ENCODE data around the gene CNN2.

Gene CNN2

DNA sequence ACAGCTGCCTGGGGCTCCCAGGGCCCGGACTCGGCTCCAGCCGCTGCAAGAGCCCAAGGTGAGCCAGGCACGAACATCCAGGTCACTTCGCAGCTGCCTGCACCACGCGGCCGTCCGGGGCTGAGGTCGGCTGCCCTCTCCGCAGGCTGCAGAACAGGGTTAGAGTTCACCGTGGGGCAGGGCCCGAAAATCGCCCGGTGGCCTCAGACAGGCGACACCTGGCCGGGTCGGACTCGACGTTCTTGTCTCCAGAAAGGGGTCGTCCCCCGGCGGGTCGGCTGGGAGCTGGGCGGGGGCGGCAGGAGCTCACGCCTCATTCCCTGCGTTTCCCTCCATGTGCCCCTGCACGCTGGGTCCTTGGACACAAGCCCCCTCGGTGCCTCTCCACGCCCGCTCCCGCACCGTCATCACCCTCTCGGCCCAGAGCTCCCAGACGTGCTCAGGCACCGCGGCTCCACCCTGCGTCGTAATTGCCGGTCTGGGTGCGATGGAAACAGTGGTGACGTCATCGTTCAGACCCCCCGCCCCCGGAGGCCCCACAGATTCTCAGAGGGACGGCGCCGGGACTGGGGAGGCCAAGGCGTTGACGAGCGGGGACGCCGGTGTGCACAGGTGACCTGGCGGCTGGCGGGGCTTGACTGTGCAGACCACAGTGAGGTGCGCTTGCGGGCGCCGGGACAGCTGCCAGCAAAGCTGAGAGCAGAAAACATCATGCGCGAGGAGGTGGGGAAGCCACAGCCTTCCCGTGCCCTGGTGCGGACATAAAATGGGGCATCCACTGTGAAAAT, 30.2 kb upstream of the CNN2 start:
- peak; percentile 85 to 87 for DNase-seq

GRCh38 chr19:998064-998463, 28.3 kb upstream of the CNN2 start:
- no peak for DNase-seq

DNA sequence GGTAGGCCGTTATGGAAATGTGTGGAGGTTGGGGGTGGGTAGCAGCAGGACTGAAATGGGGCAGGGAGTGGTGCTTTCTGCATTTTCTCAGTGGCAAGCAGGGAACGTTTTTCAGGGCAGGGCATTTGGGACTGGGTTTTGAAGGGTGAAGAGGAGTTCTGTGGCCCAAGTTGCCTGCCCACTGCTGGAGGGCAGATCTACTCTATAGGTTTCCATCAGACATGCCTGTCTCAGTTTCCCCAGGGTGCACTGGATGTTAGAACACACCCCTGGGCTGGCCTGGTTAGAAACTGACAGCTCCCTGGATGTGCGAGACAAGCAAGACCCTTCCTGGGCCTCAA, 27.1 kb upstream of the CNN2 start:
- no peak for DNase-seq

- peak; percentile 66 to 72 for DNase-seq
Measured at GRCh38 chr19:1000095-1000494, 26.3 kb upstream of the CNN2 start, which contains the start of gene GRIN3B. TSS of gene GRIN3B (plus strand) at chr19:1000419. CDS start at chr19:1000438, 19 bp downstream.

DNA sequence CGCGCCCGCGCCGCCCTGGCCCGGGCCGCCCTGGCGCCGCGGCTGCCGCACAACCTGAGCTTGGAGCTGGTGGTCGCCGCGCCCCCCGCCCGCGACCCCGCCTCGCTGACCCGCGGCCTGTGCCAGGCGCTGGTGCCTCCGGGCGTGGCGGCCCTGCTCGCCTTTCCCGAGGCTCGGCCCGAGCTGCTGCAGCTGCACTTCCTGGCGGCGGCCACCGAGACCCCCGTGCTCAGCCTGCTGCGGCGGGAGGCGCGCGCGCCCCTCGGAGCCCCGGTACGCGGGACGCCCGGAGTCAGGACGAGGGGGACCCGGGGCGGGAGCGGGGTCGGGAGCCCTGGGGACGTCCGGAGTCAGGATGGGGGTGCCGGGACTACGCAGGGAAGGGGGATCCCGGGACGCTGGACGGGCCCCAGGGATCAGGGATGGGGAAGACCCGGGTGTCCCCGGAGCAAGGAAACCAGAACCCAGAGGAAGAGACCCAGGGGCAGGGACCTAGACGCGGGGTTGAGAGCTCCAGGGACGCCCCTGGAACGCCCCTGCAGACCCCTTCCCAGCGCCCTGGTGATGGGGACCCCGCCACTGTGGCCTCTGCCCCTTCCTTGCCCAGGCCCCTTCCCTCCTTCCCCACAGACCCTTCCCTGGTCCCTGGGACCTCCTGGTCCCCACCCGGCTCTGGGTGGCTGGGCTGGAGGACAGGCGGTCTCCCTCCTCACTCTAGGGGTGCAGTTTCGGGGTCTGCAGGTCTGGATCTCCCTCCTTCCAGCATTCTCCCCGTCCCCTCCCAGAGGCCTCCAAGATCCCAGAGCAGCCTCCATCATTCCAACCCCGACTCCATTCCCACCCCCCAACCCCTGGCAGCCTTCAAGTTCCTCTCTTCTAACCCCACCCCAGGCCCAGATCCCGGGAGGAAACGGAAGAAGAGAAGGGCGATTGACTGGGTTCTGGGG, 25.5 kb upstream of the CNN2 start:
- no peak for DNase-seq

GRCh38 chr19:1001538-1002166, 24.8 kb upstream of the CNN2 start:
- peak; percentile 63 to 69 for DNase-seq

DNA sequence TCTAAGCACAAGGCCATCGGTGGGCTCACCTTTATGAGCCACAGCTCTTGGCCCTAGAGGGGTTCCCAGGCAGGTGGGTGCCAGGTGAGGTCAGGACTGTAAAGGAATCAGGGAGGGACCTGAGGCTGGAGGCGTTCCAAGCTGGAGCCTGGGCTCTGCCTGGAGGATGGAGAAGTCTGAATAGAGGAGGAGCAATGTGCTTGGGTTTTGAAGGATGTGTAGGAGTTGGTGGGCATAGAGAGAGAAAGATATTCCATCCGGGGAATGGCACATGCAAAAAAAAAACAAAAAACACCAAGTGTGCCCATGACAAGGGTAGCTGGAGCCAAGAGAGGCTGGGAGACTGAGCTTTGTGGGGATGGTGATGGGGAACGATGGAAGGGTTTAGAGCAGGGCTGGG, 23.8 kb upstream of the CNN2 start:
- DNase-seq: no peak

DNA sequence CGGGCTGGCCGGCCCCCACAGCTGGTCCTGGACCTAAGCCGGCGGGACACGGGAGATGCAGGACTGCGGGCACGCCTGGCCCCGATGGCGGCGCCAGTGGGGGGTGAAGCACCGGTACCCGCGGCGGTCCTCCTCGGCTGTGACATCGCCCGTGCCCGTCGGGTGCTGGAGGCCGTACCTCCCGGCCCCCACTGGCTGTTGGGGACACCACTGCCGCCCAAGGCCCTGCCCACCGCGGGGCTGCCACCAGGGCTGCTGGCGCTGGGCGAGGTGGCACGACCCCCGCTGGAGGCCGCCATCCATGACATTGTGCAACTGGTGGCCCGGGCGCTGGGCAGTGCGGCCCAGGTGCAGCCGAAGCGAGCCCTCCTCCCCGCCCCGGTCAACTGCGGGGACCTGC, 23.1 kb upstream of the CNN2 start:
- no peak for DNase-seq

GRCh38 chr19:1004204-1004802, 22.1 kb upstream of the CNN2 start:
- DNase-seq: no peak

GRCh38 chr19:1004803-1005664, 21.4 kb upstream of the CNN2 start:
- no peak for DNase-seq

- DNase-seq: no peak
Measured at GRCh38 chr19:1006711-1007398, 19.6 kb upstream of the CNN2 start.

DNA sequence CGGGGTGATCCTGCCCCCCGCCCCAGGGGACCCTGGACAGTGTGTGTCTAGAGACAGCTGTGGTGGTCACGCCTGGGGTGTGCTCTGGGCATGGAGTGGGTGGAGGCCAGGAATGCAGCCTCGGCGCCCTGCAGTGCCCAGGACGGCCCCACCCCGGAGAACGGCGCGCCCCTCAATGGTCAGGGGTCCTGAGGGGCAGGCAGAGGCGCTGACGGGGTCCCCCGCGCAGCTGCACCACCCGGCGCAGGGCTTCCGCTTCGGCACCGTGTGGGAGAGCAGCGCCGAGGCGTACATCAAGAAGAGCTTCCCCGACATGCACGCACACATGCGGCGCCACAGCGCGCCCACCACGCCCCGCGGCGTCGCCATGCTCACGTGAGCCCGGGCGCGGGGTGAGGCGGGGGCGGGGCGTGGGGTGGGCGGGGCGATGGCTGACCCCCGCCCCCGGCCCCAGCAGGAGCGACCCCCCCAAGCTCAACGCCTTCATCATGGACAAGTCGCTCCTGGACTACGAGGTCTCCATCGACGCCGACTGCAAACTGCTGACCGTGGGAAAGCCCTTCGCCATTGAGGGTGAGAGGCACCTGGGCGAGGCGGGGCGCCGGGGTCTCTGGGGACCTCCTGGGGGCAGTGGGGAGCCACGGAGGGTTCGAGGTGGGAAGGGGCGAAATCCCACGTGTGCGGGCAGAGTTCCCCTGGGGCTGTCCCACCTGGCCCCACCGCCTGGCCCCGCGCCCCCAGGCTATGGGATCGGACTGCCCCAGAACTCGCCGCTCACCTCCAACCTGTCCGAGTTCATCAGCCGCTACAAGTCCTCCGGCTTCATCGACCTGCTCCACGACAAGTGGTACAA, 18.8 kb upstream of the CNN2 start:
- DNase-seq: no peak

DNA sequence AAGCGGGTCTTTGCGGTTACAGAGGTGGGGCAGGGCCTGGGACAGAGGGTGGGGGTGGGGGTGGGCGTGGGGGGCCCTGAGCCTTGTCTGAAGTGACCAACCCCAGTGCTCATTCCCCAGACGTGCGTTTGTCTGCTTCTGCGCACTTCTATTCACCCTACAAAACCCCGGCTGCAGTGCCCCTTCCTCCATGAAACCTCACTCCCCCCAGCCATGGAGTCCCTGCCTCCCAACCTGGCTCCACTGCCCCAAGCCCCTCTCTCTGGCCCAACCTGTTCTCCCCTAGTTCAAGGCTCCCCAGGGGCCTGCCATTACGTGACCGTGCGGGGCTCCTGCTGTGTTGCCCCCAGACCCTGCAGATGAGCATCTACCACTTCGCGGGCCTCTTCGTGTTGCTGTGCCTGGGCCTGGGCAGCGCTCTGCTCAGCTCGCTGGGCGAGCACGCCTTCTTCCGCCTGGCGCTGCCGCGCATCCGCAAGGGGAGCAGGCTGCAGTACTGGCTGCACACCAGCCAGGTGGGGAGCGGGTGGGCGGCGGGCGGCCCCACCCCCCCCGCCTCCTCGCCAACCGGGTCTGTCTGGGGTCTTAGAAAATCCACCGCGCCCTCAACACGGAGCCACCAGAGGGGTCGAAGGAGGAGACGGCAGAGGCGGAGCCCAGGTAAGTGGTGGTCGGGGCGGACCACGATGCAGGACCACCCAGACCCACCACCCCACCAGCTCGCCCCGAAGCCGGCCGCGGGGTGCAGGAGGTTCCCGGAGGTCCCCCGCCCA, 18.0 kb upstream of the CNN2 start:
- DNase-seq: no peak

- no peak for DNase-seq
Measured at GRCh38 chr19:1009041-1009980, 17.1 kb upstream of the CNN2 start.

GRCh38 chr19:1009981-1010538, 16.3 kb upstream of the CNN2 start:
- DNase-seq: no peak

DNA sequence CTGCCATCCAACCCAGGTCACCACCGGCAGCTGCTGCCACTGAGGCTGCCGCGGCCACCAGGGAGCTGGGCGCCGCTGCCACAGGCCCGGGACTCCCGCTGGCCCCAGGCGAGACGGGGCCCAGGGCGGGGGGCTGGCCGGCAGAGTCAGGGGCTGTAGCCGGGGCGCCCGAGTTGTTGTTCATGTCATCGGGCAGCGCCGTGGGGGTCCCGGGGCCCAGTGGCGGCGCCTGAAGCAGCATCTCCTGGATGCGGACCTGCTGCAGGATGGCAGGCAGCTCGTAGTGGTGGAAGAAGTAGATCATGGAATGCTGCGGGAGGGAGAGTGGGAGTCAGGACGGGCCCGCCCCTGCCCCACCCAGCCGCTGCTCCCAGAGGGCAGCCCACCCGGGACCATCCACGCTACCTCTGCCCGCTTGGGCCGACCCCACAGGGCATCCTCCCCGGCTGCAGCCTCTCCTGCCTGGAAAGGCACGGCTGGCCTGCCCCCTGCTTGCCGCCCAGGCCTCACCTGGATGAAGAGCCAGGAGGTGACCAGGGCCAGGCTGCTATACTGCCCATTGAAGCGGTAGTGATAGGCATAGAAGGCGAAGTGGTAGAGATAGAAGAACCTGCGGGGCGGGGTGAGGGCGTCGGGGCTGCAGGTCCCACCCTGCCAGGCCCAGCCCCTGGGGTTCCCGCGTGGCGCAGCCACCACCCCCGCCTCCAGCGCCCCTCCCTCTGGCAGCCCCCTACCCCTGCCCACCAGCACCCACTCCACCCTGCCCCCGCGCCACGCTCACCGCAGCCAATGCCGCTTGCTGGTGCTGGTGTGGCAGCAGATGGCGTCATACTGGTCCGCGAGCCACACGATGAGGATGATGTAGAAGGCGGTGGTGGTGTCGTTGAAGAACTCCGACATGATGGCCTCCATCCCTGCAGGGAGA, 15.6 kb upstream of the CNN2 start:
- no peak for DNase-seq

DNA sequence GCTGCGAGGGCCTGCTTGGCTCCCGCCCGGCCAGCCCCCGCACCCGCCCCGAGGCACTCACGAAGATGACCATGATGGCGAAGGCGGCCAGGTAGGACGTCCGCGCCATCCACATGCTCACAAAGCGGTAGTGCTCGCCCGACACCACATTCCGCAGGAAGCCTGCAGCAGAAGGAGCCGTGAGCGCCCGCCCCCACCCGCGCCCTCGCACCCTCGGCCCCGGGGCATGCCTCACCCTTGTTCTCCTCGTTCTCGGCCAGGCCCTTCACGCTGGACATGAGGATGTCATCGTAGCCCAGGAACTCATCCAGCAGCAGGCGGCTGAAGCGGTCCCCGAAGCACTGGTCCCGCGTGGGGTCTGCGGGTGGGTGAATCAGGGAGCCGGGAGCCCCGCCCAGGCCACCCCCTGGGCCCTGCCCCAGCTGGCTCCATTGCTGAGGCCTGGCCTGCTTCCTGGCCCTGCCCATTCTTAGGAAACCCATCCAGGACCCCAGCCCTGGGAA, 14.5 kb upstream of the CNN2 start:
- DNase-seq: no peak
